GM04504 (cell line): ENCODE measurements around the gene NID1.
A peak's percentile ranks its signal among the peaks of the same experiment; 100 is the strongest.
"Not testable (repeated sequence)": the region's sequence is repeated elsewhere in the genome, so short reads cannot be mapped to it uniquely, and the experiment has no call there.

Source experiments
- DNase-seq: peaks from one replicate; pipeline ENCODE4 v3.0.0-alpha.2; 2012; ENCODE audit warnings: low read depth

Gene NID1

DNA sequence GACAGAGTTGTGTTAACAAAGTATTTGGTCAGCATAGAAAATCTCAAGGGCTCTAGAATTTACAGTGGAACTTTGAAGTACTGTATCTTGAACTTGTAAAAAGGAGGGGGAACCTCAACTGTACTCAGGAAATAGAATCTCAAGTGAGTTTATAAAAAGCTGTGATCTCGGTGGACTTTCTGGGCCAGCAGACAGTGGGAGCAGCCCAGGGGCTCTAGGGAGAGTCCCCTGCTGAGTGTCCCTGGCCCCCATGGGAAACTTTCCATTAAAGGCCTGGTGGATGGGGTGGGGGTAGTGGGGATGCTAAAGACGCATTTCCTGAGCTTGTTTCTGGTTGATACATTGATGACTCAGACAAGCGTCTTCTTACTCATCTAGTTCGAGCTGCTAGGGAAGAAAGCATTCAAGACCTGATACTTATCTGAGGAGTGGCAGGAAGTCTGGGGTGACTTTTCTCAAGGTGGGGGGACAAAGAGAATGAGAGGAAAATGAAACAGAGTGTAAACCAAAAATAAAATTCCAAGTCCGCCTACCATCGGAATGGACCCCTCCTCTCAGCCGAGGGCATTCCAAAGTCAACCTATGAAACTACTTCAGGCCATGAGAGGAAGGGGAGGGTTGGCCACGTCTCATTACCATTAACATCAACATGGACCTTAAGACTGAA lies 65.5 kb downstream of the NID1 start:
- peak; percentile 76 for DNase-seq

DNA sequence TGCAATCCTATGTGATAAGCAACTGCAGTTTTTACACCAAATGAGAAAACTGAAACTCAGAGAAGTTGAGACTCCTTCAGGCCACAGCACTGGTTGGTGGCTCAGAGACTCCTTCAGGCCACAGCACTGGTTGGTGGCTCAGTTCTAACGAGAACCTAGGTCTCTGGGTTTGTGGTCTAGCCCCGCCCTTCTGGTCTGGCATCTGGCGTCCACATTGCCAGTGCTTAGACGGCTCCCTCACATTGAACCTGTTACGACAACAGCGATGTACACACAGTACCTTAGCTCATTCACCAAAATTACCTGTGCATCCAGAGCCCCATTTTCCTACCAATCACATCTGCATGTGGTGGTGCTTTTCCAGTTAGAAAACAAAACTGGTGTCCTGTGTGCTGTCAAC lies 66.1 kb downstream of the NID1 start:
- no peak for DNase-seq

DNA sequence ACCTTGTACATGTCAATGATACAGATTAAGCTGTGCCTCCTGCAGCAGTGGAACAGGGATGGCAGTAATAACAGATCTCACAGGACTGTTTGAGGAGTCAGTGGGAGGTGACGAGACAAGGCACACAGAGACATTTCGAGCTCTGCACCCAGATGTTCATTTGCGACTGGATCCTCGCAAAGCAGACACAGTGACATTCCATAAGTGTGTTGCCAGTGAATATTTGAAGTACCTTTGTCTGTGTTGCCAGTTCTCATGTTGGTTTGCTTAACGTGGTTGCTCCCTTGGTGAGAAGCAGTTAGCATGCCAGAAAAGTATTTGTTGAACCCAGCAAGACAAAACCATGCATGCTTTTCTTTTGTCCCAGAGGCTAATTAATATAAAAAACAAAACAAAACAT lies 67.0 kb downstream of the NID1 start:
- DNase-seq, result no peak

DNA sequence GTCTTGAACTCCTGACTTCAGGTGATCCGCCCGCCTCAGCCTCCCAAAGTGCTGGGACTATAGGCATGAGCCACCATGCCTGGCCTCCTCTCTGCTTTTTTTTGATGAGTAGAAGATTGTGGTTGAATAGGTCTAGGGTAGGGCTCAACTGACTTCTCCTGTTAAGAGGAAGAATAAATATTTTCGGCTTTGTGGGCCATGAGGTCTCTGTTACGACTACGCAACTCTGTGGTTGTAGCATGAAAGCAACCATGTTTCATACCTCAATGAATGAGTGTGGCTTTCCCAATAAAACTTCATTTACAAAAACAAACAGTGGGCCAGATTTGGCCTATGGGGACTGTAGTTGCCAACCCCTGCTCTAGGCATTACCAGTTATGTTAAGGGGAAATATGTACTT lies 67.8 kb downstream of the NID1 start:
- DNase-seq, result no peak

DNA sequence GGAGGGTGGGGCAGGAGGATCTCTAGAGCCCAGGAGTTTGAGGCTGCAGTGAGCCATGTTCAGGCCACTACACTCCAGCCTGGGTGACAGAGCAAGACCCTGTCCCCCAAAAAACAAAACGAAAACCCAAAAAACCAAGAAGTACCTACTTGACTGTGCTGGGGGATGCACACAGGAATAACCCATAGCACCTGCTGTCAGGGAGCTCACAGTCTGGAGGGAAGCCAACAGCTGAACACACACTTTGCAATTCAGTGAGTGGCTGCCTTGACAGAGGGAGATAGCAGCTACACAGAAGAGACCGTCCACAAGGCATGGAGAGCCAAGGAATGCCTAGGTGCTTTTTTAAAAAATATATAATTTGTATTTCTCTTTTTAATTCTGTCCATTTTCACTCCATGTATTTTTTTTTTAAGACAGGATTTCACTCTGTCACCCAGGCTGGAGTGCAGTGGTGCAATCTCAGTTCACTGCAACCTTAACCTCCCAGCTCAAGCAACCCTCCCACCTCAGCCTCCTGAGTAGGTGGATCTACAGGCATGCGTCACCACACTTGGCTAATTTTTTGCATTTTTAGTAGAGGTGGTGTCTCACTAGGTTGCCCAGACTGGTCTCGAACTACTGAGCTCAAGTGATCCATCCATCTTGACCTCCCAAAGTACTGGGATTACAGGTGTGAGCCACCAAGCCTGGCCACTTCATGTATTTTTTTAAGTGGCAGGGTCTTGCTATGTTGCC lies 68.7 kb downstream of the NID1 start:
- DNase-seq, result no peak

DNA sequence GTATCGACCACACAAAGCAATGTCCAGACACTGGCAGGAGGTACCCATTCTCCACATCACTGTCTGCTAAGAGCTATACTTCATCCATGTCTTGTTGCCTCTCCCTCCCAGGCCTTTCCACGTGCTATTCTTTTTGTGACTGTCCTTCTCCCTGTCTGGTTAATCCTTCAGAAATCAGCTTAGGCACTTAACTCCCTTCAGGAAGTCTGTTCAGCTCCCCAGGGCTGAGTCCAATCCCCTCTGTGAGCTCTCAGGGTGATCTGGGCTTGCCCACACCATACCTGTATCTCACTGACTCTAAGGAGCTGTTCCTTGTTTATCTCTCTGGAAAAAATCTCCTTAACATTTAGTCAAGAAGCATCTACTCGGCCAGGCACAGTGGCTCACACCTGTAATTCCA lies 69.4 kb downstream of the NID1 start:
- no peak for DNase-seq

DNA sequence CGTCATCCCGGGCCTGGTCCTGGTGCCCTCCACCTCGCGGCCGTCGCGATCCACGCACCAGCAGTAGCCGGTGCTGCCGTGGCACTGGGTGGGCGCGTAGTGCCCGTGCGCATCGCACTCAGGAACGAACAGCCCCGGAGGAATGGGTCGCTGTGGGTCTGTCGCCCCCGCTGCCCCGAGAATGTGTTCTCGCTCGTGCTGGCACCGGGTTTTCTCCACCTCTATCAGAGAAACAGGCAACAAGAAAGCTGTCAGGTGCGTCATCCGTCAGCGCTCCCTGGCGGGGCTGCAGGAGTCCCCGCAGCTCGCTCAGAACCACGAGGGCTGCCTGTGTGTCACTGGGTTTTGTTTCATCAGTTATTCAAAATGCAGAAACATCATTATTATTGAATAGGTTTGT lies 71.2 kb downstream of the NID1 start:
- DNase-seq, result no peak

DNA sequence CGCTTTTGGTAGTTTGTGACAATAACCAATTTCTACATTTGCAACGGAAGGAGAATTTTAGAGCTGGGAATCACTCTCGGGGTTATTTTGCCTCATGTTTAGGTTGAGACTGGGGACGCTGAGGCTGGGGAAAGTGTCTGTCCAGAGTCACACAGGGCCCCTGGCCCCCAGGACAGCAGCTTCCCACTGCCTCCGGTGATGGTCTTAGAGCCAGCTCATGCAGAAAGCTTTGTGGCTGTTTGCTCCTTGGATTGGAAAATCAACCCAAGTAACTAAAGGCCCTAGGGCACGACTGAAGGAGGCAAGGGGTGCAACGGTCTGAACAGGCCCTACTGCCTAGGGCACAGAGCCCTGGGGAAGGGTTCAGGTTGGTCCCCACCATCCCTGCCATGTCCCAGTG lies 72.0 kb downstream of the NID1 start:
- DNase-seq, result no peak

DNA sequence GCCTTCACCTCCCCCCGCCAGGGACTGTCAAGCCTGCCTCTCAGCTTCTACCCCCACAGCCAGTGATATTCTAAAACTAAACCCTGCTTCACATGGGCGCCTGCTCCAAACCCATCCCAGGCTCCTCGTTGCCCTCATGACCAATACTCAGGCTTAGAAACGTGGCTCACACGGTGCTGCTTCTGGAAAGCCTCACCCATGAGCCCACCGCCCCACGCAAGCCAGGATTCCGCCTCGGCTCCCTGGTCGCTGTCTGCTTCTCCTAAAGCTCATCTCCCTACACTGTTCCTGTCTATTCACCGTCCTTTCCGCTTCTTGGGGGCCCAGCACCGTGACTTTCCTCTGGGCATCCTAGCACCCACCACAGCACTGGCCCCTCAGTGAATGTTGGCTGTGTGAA lies 72.5 kb downstream of the NID1 start:
- no peak for DNase-seq

DNA sequence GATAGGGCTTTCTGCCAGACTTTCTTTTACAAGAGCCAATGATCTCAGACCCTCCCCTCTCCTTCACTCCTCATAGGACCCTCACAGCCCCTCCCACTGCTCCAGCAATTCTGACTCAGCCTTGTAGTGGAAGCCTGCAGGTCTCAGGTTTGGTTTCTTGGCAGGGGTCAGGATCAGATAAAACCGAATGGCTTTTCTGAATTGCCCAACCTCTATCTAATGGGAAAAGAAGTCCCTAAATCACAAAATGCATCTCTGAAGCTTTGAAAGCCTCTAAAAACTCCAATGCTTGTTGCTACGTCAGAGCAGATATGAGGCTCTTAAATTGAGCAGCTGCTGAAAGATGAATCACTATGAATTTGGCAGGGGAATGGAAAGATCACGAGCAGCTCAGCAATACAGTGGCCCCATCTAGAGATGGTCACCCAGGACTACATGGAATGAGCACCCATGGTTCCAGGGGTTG lies 74.5 kb downstream of the NID1 start:
- DNase-seq, result peak; percentile 91

DNA sequence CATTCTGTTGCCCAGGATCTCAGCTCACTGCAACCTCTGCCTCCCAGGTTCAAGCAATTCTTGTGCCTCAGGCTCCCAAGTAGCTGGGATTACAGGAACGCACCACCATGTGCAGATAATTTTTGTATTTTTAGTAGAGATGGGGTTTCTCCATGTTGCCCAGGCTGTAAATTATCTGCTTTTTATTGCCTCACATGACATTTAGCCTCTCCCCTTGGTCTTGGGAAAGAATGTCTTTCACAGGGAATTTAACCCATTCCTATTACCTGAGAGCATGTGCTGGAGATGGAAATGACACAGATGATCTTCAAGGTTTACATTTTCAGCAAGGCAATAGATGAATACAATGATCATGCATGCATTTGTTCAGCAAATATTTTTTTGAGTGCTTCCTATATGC lies 75.8 kb downstream of the NID1 start:
- no peak for DNase-seq

DNA sequence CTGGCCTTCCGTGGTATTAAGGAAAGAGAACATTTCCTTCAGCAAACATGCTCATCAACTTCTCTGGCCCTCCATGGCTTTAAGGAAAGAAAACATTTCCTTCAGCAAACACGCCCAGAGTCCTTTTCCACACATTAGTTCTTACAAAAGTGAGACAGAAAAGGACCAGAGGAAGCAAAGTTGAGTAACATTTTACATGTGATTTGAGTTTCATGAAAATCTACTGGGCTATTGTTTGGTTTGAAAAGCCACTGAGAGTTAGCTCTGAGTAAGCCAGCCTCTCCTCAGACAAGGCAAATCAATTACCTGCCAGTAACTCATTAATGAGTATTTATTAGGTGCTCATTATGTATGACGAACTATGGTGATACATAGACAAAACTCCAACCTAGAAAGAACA lies 78.0 kb downstream of the NID1 start:
- DNase-seq, result no peak

DNA sequence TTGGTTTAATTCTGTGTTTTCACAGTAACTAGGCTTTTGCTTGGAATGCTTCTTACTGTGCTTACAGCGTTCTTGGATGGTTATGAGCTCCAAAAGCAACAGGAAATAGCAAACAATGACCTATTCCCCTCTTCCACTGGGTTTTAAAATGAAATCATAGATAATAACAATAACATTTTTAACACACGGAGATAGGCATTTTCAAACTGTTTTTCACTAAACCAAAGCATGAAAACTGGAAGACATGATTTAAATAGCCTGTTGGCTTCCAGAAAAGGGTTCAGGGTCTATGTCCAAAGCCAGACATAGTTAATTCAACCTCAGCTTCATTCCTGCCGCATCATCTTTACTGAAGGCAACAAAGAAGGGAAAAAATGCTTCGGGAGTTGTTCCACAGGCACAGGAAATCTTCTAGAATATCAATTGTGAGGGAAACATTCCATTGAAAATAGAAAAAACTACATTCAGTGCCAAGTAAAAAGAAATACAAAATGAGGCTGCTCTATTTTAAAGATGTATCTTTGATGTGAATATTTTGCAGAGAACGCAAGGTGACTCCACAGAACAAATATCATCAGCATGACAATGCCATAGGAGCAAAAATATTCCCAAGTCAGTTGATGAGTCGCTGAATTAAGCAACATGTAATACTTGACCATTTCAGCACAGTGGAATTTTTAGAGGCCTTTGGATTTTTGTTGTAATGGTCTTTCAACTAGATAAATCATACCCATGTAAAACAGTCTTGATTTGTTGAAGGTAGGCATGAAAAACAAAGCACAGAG lies 80.7 kb downstream of the NID1 start:
- peak; percentile 77 for DNase-seq

DNA sequence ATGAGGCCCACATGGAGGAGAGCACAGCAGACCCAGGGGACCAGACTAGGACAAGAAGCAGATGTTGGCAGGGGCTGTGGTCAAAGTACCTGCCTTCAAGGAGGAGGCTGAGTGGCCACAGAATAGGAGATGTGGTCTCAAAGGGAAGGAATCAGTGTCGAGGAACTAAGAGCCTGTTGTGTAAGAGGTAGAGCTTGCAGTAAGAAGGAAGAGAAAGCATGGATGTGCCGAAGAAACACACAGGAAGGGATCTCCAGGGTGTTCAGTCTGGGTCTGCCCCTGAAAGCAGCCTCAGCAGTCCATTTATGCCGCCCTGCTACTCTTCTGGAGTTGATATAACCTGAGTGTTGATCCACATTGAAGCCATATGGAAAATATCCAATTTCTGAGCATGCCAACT lies 83.9 kb downstream of the NID1 start:
- DNase-seq, result no peak

DNA sequence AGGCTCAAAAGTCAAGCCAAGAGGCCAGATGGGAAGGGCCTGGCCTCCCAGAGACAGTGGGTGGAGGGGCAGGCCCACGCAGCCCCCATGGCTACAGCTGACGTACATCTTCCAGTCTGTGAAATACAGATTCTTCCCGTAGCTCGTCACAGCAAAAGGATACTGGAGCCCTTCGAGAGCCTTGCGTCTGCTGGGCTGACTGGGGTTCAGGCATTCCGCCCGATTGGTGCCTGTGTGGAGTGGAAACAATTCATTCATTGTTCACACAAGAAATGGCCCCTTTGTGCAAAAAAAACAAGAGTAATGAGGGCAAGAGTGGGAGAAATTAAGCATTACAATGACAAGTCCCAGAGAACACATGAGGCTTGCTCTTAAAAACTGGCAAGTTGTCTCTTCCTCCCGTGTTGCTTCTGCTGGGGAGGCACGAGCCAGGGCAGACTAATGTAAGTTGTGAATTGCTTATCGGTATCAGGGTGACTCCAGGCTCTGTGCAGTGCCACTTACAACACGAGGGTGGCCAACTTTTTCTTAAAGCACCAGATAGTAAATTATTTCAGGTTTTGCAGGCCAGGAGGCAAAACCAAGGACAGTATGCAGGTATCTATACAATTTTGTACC lies 85.1 kb downstream of the NID1 start:
- DNase-seq, result no peak

DNA sequence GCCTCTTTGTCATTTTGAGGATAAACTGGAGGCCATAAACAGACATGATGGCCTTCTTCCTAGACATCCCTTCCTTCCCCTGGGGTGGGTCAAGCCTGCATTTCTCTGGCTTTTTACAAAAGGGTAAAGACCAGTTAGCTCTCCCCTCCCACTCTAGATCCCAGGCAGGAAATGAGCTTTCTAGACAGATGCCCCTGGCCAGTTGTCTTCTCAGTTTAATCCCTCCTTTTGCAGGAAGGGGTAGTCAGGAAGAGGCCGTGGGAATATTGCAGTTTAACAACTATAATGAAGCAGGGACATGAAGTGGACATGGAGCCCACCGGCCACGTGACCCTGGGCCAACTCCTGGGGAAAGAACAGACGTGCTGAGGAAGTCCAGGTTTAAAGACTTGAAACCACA lies 85.7 kb downstream of the NID1 start:
- no peak for DNase-seq

DNA sequence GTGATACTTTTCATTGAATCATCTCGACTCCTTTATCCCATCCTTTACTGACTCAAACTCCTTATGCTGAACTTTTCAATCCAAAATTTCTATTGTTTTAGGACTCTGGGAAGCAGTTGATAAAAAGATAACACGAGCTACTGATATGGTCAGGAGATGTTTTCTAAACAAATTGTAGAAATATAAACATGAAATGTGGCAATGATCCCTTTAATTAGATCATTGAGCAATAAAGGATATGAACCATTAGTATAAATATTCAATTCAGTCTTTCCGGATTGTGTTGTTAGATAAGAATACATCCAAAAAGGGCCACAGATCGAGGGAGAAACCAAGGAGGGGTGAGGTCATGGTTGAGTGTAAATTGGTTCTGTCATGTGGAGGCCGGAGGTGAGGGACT lies 88.4 kb downstream of the NID1 start:
- no peak for DNase-seq

DNA sequence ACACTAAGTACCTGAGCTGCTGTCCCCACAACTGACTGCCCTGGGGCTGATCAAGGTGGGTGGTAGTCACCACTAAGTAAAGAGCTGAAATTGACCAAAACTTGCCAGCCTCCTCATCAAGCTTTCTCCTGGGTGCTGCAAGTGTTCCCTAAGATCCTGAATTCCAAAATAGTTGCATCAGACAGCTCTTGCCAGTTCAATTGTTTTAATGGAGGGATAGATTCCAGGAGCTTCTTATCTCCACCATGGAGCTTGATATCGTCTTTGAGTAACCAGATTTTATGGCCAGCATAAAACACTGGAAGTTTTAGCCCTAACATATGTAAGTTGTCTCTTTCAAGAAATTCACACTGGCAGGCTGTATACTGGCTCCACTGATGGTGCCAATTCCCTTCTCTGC lies 90.3 kb downstream of the NID1 start:
- no peak for DNase-seq

DNA sequence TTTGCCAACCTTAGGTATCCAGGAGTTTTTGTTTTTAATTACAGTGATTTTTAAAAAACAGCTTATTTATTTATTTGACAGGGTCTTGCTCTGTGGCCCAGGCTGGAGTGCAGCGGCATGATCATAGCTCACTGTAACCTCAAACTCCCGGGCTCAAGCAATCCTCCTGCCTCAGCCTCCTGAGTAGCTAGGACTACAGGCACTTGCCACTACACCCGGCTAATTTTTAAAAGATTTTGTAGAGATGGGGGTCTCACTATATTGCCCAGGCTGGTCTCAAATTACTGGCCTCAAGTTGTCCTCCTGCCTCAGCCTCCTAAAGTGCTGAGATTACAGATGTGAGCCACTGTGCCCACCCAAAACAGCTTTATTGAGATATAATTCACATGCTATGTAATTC lies 92.2 kb downstream of the NID1 start:
- not testable (repeated sequence) for DNase-seq

DNA sequence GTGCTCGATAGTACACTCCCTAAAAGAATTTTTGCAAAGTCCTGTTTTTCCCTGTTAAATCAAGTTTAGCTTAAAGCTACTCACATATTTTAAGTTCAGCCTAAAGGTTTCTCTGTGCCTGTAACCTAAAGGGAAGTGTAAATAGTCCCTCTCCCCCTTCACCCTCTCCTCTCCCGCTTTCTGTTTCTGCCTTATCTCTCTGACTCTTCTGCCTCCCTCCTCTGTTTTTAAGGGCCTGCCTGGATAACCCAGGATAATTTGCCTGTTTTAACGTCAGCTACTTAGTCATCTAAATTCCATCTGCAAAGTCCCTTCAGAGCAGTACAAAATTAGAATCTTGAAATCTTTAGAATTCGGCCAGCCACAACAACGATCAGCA lies 92.6 kb downstream of the NID1 start:
- peak; percentile 65 for DNase-seq

DNA sequence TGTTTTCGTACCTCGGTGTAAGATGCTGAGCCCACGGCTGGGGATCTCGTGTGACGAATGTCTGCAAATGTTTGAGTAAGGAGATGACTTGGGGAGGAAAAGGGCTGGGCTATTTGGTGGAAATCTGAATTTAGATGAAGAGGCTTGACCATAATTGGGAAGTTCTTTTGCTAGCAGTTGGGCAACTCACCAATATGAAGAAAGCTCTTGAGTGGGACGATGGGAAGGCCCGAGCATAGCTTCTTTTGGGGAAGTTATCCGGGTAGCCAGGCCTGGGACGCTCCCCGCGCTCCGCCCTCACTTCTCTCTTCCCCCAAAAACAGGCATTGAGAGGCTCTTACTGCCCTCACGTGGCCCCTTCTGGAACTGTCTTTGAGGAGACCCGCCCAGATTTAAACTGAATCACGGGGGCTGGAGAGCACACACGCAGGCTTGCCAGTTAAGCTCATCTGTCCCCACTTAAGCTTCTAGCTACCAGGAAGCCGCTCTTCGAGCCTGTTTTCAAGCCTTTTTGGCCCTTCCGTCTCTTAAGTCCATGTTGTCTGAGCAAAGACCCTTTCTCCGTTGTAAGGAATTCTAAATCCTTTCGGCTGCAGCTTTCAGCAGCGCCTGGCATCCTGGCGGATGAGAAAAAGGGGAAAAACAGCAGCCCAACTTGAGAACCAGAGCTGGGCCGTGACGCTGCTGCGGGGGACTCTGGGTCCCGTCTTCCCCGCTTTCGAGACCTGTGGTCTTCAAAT lies 93.1 kb downstream of the NID1 start:
- peak; percentile 96 for DNase-seq

DNA sequence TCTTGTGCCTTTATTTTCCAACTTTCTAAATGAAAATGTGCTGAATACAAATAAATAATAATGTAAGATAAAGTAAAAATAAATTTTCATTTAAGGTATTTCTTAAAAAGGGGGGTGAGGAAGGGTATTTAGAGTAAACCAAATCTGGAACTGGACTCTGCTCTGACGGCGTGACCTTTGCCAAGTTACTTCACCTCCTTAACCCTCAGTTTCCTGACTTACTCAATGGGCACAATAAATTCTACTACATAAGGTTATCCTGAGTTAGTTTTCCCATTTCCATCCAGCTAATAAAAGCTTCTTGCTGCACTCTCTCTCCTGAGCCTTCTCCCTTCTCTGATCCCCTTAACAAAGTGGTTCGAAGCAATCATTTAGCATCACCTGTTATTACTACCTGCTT lies 93.9 kb downstream of the NID1 start:
- DNase-seq, result no peak
